Measurements from ENCODE around the gene ASPG.

- no peak for TF ChIP-seq POLR2A (IDR thresholded peaks at IDR 0.05)
- TF ChIP-seq CTCF (IDR thresholded peaks at IDR 0.05): no peak
- TF ChIP-seq EP300 (IDR thresholded peaks at IDR 0.05): no peak
Measured at GRCh38 chr14:104091927-104092771, 6.6 kb downstream of the ASPG start.

Measured in ovary (tissue), 3 donors.